ENCODE measurements around the gene RAB15.

Gene RAB15

DNA sequence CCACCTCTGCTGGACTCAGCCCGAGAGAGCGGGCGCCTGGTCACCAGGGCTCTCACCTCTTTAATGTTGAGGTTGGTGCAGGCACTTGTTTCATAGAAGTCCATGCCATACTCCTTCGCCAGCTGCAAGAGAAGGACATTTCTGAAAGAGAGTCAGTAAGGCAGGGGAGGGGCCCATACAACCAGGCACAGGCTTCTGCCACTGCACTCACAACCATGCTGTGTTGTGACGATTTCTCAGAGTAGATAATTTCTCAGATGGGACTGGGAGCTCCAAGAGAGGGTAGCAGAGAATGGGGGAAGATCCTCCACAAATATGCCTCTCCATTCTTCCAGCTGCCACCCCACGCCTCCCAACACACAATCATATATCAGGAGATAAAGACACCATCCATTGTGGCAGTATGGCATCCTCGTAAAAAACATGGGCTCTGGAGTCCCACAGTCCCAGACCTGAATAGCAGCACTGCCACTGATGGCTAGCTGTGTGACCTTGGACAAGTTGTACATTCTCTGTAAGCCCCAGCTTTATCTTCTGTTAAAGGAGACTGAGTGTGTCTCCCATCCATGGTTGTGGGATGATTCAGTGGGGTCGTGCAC is 23.4 kb downstream of the RAB15 start:
- Histone ChIP-seq H2AFZ (ENCODE audit: low read depth, low read length, severe bottlenecking) (no peak overlapping the region), H3K4me2 (ENCODE audit: low read depth, low read length, poor library complexity, severe bottlenecking) (no peak overlapping the region), H4K20me1 (ENCODE audit: low read depth, low read length) (no peaks in the 10 kb centered on the region), H3K9me3 (ENCODE audit: insufficient read depth, low read length) (no peaks in the 10 kb centered on the region), H3K9me2 (replicated peaks; ENCODE audit: insufficient read depth, low read length) (no peaks in the 10 kb centered on the region), H3K4me3 (ENCODE audit: insufficient read depth, low read length, poor library complexity, severe bottlenecking) (no peak overlapping the region), H3K79me2 (ENCODE audit: insufficient read depth, low read length) (no peaks in the 10 kb centered on the region), H3K9ac (ENCODE audit: low read length) (no peak overlapping the region), H3K27ac (ENCODE audit: low read depth, low read length) (no peak overlapping the region), H3K36me3 (ENCODE audit: low read length) (no peaks in the 10 kb centered on the region), H3F3A (ENCODE audit: insufficient read depth) (no peaks in the 10 kb centered on the region), H3K27me3 (ENCODE audit: low read length) (no peaks in the 10 kb centered on the region)
- TF ChIP-seq EZH2phosphoT487 (conservative IDR thresholded peaks at IDR 0.05; ENCODE audit: low read length) = no peak
- TF ChIP-seq, protein P1, sequence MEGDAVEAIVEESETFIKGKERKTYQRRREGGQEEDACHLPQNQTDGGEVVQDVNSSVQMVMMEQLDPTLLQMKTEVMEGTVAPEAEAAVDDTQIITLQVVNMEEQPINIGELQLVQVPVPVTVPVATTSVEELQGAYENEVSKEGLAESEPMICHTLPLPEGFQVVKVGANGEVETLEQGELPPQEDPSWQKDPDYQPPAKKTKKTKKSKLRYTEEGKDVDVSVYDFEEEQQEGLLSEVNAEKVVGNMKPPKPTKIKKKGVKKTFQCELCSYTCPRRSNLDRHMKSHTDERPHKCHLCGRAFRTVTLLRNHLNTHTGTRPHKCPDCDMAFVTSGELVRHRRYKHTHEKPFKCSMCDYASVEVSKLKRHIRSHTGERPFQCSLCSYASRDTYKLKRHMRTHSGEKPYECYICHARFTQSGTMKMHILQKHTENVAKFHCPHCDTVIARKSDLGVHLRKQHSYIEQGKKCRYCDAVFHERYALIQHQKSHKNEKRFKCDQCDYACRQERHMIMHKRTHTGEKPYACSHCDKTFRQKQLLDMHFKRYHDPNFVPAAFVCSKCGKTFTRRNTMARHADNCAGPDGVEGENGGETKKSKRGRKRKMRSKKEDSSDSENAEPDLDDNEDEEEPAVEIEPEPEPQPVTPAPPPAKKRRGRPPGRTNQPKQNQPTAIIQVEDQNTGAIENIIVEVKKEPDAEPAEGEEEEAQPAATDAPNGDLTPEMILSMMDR (IDR thresholded peaks at IDR 0.05; ENCODE audit: insufficient read depth, low read length, poor library complexity, severe bottlenecking) = no peak

DNA sequence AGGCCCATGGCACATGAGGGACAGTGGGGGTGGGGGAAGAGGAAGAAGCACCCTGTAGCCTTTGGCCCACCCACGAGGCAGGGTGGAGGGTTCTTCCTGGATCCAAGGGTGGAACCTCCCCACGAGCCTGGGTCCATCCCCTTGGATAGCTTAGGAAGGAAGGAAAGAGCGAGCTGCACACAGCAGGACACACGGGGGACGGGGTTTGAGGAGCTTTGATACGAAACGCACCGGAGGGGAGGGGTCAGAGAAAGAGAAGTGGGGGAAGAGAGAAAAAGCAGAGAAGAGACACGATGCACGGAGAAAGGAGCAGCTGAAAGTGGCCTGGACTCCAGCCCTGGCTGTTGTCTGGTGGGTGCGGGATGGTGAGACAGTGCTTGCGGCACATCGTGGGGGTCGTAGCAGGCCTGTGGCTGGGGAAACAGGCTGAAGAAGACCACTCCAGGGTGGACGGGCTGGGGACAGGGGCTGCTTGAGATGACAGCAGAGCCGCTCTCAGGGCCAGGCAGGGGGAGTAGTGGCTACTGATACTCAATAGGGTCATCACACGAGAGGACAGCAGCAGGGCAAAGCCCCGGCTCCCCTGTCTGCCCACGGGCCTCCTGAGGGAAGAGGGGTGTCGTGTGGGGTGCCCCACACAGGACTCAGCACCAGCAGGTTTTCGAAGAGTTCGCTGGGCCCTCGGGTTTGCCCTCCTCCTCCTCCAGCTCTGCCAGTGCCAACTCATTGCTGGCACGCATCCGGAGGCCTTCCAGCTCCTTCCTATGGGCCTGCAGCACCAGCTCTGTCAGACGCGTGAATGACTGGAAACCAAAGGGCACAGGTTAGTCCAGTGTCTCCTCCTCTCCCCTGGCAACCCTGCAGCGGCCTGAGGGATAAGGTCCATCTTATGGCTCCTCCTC is 24.2 kb downstream of the RAB15 start:
- Histone ChIP-seq H3K27me3 (ENCODE audit: low read length) (no peaks in the 10 kb centered on the region), H3K79me2 (ENCODE audit: insufficient read depth, low read length) (no peaks in the 10 kb centered on the region), H3K36me3 (ENCODE audit: low read length) (no peaks in the 10 kb centered on the region), H3K9me2 (replicated peaks; ENCODE audit: insufficient read depth, low read length) (no peaks in the 10 kb centered on the region), H3K4me3 (ENCODE audit: insufficient read depth, low read length, poor library complexity, severe bottlenecking) (no peak overlapping the region), H3K27ac (ENCODE audit: low read depth, low read length) (no peak overlapping the region), H3K4me2 (ENCODE audit: low read depth, low read length, poor library complexity, severe bottlenecking) (no peak overlapping the region), H3F3A (ENCODE audit: insufficient read depth) (no peaks in the 10 kb centered on the region), H3K9me3 (ENCODE audit: insufficient read depth, low read length) (no peaks in the 10 kb centered on the region), H4K20me1 (ENCODE audit: low read depth, low read length) (no peaks in the 10 kb centered on the region), H3K9ac (ENCODE audit: low read length) (no peak overlapping the region), H2AFZ (ENCODE audit: low read depth, low read length, severe bottlenecking) (no peak overlapping the region)
- TF ChIP-seq, protein P1 (IDR thresholded peaks at IDR 0.05; ENCODE audit: insufficient read depth, low read length, poor library complexity, severe bottlenecking) = no peak
- no peak for TF ChIP-seq EZH2phosphoT487 (conservative IDR thresholded peaks at IDR 0.05; ENCODE audit: low read length)

DNA sequence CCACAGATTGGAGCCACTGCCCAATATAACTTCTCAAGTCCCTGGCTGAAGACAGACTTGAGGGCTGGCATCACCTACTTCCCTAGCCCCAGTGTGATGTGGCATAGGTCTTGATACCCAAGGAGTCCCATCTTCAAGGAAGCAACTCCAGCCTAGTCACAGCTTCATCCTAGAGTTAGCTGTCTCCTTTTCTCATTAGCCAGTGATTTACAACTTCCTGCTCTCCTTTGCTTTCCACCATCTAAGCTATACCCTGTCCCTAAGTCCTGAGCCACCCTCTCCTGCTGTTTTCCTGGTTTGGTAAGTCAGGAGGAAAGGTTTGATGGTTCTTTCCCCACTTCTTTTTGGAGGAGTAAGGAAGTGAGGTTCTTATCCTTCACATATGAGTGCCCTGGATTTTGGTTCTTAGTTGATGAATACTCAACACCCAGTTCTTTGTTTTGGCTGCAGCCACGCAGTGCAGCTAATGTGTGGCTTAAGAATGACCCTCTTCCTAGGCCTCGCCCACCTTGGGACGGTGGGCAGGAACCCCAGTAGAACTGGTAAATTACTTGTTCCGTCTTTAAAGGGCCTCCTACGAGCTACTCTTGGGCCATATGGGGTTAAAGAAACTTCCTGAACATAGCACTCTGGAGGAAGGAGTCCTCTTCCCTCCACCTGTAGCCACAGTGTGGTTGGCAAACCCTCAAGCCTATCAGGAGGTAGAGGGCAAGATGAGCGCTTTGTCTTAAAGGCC is 25.7 kb downstream of the RAB15 start:
- no peaks in the 10 kb centered on the region for H3K36me3 ChIP-seq (ENCODE audit: low read length)
- no peak overlapping the region for H3K27ac ChIP-seq (ENCODE audit: low read depth, low read length)
- H3K9me2 ChIP-seq (replicated peaks; ENCODE audit: insufficient read depth, low read length) = no peaks in the 10 kb centered on the region
- H3K79me2 ChIP-seq (ENCODE audit: insufficient read depth, low read length) = no peaks in the 10 kb centered on the region
- H4K20me1 ChIP-seq (ENCODE audit: low read depth, low read length) = no peaks in the 10 kb centered on the region
- H3K4me3 ChIP-seq (ENCODE audit: insufficient read depth, low read length, poor library complexity, severe bottlenecking) = no peak overlapping the region
- no peak overlapping the region for H2AFZ ChIP-seq (ENCODE audit: low read depth, low read length, severe bottlenecking)
- no peaks in the 10 kb centered on the region for H3K27me3 ChIP-seq (ENCODE audit: low read length)
- H3K9me3 ChIP-seq (ENCODE audit: insufficient read depth, low read length) = no peaks in the 10 kb centered on the region
- no peak overlapping the region for H3K9ac ChIP-seq (ENCODE audit: low read length)
- H3K4me2 ChIP-seq (ENCODE audit: low read depth, low read length, poor library complexity, severe bottlenecking) = no peak overlapping the region
- H3F3A ChIP-seq (ENCODE audit: insufficient read depth) = no peaks in the 10 kb centered on the region
- TF ChIP-seq EZH2phosphoT487 (conservative IDR thresholded peaks at IDR 0.05; ENCODE audit: low read length) = no peak
- TF ChIP-seq, protein P1 (IDR thresholded peaks at IDR 0.05; ENCODE audit: insufficient read depth, low read length, poor library complexity, severe bottlenecking) = no peak

Measured in SU-DHL-6 (cell line).